VCaP (cell line): ENCODE measurements around the gene SIX5.

Source experiments
- H3K27ac ChIP-seq: fragments of 450-650 bp; 2 replicates; pipeline ENCODE4 v1.5.1; 2017
- TF ChIP-seq, protein P1 (sequence below): fragments of 450-650 bp; conservative IDR thresholded peaks from 2 replicates; pipeline ENCODE4 v1.5.1; 2017; ENCODE audit warnings: mild to moderate bottlenecking, moderate library complexity

The SIX5 gene

DNA sequence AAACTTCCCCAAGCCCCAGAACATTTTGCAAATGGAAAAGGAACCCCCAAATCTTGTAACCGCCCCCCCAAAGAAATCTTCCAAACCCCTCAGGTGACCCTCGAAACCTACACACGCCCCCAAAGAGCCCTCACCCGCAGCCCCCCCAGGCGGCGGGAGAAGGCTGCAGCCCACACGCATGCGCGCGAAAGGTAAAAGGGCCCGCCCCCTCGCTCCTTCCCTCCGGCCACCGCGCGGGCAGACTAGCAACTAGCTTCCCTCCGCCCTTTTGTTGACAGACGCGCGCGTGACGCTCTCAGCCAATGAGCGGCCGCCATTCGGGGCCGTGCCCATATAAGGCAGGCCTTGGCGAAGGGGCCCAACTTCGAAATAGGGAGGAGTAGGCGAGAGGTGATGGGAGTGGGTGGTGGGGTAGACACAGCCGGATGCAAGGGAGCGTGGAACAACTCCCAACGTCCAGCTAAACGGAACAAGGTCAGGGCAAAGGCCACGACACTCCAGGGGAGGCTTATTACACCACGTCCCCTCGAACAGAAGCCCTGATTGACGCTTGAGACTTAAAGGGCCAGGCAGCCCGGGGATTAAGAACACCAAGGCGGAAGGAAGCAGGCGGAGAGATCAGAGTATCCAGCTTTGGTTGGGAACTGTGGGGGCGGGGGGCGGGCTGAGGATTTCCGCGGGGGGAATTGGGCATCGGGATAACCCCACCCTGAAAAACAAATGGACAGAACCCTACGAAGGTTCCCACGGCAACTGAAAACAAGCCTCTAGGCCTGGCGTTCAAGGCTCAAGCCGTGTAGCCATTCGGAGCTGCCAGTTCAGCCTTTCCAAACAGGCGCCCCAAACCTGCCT is 51.7 kb downstream of the SIX5 start:
- H3K27ac ChIP-seq: peak overlapping the region; percentile 94
- TF ChIP-seq, protein P1, sequence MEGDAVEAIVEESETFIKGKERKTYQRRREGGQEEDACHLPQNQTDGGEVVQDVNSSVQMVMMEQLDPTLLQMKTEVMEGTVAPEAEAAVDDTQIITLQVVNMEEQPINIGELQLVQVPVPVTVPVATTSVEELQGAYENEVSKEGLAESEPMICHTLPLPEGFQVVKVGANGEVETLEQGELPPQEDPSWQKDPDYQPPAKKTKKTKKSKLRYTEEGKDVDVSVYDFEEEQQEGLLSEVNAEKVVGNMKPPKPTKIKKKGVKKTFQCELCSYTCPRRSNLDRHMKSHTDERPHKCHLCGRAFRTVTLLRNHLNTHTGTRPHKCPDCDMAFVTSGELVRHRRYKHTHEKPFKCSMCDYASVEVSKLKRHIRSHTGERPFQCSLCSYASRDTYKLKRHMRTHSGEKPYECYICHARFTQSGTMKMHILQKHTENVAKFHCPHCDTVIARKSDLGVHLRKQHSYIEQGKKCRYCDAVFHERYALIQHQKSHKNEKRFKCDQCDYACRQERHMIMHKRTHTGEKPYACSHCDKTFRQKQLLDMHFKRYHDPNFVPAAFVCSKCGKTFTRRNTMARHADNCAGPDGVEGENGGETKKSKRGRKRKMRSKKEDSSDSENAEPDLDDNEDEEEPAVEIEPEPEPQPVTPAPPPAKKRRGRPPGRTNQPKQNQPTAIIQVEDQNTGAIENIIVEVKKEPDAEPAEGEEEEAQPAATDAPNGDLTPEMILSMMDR: no peak

- TF ChIP-seq, protein P1: no peak
- H3K27ac ChIP-seq: peak overlapping the region; percentile 94
These were observed 52.5 kb downstream of the SIX5 start for GRCh38 chr19:45716359-45717130.

GRCh38 chr19:45715139-45715538 is 53.9 kb downstream of the SIX5 start:
- peak overlapping the region; percentile 94 for H3K27ac ChIP-seq
- TF ChIP-seq, protein P1: no peak
